GM13977 (cell line): Measurements from ENCODE around the gene CHD6.
A peak's percentile ranks its signal among the peaks of the same experiment; 100 is the strongest.

Experiments
- DNase-seq: peaks from one replicate; pipeline ENCODE4 v3.0.0; 2012; ENCODE audit warnings: low spot score
- CTCF ChIP-seq: IDR thresholded peaks from 2 replicates; pipeline ENCODE4 v1.5.1; 2012; ENCODE audit warnings: mild to moderate bottlenecking, control low read depth; ENCODE audit not compliant: insufficient read depth; ENCODE audit errors: extremely low read depth, missing control alignments
- in situ Hi-C: fragments of 300-500 bp; cut with MboI; formaldehyde crosslinking; loops from one replicate; pipeline ENCODE4 v1.12.0; 2022; ENCODE audit warnings: low sequenced_read_pairs, low pct_unique_long_range_greater_than_20kb, mixed read lengths, inconsistent platforms; ENCODE audit not compliant: unreplicated experiment

CHD6 gene

GRCh38 chr20:41415191-41415590, 203.0 kb downstream of the CHD6 start:
- in situ Hi-C loops: no loop called here
- DNase-seq: no peak
- no peak for TF ChIP-seq CTCF

- in situ Hi-C loops: no loop called here
- TF ChIP-seq CTCF: no peak
- no peak for DNase-seq
These were observed 205.0 kb downstream of the CHD6 start for GRCh38 chr20:41413169-41413568.

GRCh38 chr20:41412324-41413120, 205.7 kb downstream of the CHD6 start:
- in situ Hi-C loops: no loop called here
- TF ChIP-seq CTCF: no peak
- no peak for DNase-seq

GRCh38 chr20:41411391-41411847, 206.8 kb downstream of the CHD6 start:
- in situ Hi-C loops: no loop called here
- peak; percentile 40 for TF ChIP-seq CTCF
- no peak for DNase-seq

GRCh38 chr20:41408986-41409385, 209.2 kb downstream of the CHD6 start:
- no peak for TF ChIP-seq CTCF
- in situ Hi-C loops: no loop called here

GRCh38 chr20:41408156-41408794, 209.9 kb downstream of the CHD6 start:
- in situ Hi-C loops: no loop called here
- TF ChIP-seq CTCF: no peak
- DNase-seq: peak; percentile 52

More at GRCh38 chr20:41408986-41409385, 209.2 kb downstream of the CHD6 start:
- DNase-seq: no peak
